ENCODE data around the gene PALMD.

DNA sequence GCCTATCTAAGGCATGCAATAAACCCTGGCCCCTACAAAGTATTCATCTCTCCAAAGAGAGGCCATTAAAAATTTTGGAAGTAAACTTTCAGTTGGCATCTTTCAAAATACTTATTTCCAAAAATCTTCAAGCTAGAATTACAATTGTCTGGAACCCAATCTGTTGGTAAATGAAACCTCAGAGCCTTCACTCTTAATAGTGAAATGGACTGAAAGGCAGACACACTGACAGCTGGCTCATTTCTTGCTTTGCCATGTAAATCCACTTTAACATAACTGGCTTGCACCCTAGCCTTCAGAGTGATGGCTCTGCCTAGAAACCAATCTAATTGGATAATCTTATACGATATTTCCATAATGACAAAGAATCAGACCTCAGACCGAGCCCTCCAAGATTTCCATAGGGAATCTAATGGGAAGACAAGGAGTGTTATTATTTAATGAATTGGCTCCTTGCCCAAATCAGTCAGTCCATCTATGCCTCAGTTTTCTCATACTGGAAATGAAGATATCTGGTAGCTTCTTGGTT, 9.2 kb upstream of the PALMD start:
- TF ChIP-seq, protein P1, sequence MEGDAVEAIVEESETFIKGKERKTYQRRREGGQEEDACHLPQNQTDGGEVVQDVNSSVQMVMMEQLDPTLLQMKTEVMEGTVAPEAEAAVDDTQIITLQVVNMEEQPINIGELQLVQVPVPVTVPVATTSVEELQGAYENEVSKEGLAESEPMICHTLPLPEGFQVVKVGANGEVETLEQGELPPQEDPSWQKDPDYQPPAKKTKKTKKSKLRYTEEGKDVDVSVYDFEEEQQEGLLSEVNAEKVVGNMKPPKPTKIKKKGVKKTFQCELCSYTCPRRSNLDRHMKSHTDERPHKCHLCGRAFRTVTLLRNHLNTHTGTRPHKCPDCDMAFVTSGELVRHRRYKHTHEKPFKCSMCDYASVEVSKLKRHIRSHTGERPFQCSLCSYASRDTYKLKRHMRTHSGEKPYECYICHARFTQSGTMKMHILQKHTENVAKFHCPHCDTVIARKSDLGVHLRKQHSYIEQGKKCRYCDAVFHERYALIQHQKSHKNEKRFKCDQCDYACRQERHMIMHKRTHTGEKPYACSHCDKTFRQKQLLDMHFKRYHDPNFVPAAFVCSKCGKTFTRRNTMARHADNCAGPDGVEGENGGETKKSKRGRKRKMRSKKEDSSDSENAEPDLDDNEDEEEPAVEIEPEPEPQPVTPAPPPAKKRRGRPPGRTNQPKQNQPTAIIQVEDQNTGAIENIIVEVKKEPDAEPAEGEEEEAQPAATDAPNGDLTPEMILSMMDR (conservative IDR thresholded peaks at IDR 0.05; ENCODE audit: low read length) = no peak
- no peak for TF ChIP-seq EZH2phosphoT487 (IDR thresholded peaks at IDR 0.05; ENCODE audit: borderline replicate concordance)
